ENCODE measurements around the gene TRIM45.
A peak's percentile ranks its signal among the peaks of the same experiment; 100 is the strongest.
"Not testable (repeated sequence)": the region's sequence is repeated elsewhere in the genome, so short reads cannot be mapped to it uniquely, and the experiment has no call there.

The TRIM45 gene, protein sequence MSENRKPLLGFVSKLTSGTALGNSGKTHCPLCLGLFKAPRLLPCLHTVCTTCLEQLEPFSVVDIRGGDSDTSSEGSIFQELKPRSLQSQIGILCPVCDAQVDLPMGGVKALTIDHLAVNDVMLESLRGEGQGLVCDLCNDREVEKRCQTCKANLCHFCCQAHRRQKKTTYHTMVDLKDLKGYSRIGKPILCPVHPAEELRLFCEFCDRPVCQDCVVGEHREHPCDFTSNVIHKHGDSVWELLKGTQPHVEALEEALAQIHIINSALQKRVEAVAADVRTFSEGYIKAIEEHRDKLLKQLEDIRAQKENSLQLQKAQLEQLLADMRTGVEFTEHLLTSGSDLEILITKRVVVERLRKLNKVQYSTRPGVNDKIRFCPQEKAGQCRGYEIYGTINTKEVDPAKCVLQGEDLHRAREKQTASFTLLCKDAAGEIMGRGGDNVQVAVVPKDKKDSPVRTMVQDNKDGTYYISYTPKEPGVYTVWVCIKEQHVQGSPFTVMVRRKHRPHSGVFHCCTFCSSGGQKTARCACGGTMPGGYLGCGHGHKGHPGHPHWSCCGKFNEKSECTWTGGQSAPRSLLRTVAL

DNA sequence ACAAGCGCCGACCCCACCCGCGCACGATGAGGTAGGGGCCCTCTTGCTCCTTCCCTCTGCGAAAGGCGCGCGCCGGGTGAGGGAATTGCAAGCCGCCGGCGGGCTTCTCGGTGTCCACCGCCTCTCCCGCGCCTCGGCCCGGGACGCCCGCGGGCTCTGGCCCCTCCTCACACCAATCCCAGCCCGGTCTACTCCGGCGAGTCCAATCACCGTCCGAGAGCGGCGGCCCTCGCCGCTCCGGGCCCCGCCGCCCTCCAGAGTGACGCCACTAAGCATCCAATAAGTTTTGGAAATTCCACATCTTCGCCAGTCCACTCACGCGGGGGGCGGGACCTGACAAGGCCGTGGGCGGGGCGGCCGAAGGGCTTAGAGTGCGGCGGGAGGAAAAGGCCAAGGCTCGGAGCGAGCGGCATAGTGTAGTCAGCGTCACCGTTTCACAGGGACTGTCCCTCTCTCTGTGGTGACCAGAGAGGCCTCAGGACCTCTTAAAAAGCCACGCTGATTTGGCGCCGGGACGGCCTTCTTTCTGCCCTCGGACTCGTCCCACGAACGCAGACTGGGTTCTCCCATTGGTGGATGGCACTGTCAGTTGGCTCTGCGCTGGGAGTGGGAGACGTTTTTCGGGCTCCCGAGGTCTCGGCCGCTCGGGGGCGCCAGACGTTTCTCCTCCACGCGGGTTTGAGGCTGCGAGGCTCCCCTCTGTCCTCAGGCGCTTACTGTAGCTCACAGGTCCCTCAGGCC, at the start of gene TRIM45:
Gene TRIM45, minus strand, starts transcription at position 161 of the 741 bp plus-strand sequence. CDS start 548 bp downstream, outside the sequence.
- H3K4me3 Mint-ChIP-seq: peak within 1 kb of the TSS; percentile 77
- H3K27me3 Mint-ChIP-seq: peaks cover 16% of the 10 kb centered on the region
- no peaks in the 10 kb centered on the region for H3K9me3 Mint-ChIP-seq
- H3K36me3 Mint-ChIP-seq (ENCODE audit: low read depth): no peaks in the 10 kb centered on the region
- peaks cover 13% of the 10 kb centered on the region for H3K4me1 Mint-ChIP-seq (ENCODE audit: low read depth)
- H3K27ac Mint-ChIP-seq: peak within 1 kb of the TSS; percentile 42
- DNase-seq: peak; percentile 87

DNA sequence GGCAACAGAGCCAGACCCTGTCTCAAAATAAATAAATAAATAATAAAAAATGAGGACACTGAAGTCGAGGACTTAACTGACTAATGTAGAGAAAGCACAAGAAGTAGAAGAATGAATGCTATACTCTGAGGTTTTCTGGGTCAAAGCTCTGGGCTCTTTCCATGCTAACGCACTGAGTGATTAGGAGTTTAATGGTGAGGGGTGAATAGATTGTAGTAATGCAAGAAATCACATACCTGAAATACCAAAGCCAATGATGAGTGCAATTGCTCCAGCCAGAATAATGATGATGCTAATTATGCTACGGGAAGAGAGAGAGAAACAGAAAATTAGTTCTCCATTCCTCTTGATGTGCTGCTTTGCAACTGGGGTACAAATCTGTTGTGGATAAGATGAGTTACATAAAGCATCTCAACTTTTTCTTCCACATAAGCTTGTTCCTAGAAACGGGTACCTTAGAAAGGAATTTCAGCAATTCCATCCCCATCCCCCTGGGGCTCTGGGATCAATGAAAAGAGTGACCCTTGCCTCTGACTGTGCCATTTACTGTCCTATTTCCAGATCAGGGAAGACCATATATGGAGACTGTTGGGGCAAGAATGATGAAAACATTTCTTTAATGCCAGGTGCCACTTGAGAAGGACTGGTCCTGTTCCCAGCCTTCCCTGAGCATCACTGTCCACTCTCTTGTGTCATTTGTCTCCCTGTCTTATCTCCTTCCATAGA, 48.5 kb upstream of the TRIM45 start:
- Mint-ChIP-seq H3K27me3 (peaks cover 3% of the 10 kb centered on the region), H3K4me1 (ENCODE audit: low read depth) (no peaks in the 10 kb centered on the region), H3K9me3 (no peaks in the 10 kb centered on the region), H3K27ac (no peak overlapping the region), H3K36me3 (ENCODE audit: low read depth) (no peaks in the 10 kb centered on the region), H3K4me3 (no peak overlapping the region)
- DNase-seq: no peak

DNA sequence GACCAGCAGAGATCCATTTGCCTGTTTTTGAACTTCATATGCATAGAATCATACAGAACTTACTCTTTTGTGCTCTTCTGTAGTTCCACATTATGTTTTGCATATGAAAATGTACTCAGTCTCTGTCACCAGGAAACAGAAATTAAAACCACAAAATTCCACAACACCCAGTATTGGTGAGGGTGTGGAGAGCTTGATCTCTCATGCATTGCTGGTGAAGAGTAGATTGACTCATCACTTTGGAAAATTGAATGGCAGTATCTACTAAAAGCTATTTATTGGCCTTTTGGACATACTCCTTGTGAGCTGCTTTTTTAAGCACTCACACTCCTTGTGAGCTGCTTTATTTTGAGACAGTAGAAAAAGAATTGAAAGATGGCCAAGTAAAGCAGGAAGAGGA, 45.9 kb upstream of the TRIM45 start:
- DNase-seq: no peak
- Mint-ChIP-seq H3K36me3 (ENCODE audit: low read depth) (no peaks in the 10 kb centered on the region), H3K9me3 (no peaks in the 10 kb centered on the region), H3K27ac (no peak overlapping the region), H3K27me3 (peaks cover 8% of the 10 kb centered on the region), H3K4me1 (ENCODE audit: low read depth) (no peaks in the 10 kb centered on the region), H3K4me3 (no peak overlapping the region)

DNA sequence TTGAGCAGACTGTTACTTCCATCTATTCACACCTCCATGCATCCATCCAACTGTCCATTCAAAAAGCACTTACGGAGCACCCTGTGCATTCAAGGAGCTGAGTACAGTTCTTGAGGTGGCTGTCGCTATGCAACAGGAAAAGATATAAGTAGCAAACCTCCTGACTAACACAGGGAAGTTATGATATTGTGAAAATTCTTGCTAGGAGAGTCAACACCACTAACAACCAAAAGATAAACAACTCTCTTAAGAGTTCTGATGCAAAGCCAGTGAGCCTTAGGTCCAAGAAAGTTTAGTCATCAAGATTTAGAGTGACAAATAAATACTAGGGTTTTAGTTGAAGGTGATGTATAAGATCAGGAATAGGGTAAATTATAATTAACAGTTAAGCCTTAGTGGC, 44.5 kb upstream of the TRIM45 start:
- H3K36me3 Mint-ChIP-seq (ENCODE audit: low read depth): no peaks in the 10 kb centered on the region
- no peaks in the 10 kb centered on the region for H3K9me3 Mint-ChIP-seq
- H3K4me3 Mint-ChIP-seq: no peak overlapping the region
- DNase-seq: no peak
- H3K4me1 Mint-ChIP-seq (ENCODE audit: low read depth): no peaks in the 10 kb centered on the region
- H3K27me3 Mint-ChIP-seq: peaks cover 15% of the 10 kb centered on the region
- no peak overlapping the region for H3K27ac Mint-ChIP-seq

DNA sequence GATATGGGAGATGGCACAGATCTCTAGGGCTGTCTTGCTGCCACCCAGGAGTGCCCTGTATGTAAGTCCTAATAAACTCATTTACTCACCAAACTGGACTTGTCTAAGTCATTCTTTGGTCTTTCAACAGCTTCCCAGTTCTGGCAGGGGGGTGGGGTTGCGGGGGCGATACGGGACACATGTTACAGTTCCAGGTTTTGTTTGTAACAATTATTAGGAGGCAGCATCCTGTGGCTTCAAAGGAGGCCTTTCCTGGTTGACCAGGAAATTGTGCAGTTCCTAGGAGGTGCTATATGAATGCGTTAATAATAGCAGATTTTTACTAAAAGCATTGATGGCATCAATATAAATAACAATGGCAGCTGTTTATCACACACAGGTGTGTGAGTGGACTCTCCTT, 42.7 kb upstream of the TRIM45 start:
- H3K36me3 Mint-ChIP-seq (ENCODE audit: low read depth): no peaks in the 10 kb centered on the region
- H3K27ac Mint-ChIP-seq: no peak overlapping the region
- H3K9me3 Mint-ChIP-seq: no peaks in the 10 kb centered on the region
- no peaks in the 10 kb centered on the region for H3K4me1 Mint-ChIP-seq (ENCODE audit: low read depth)
- H3K4me3 Mint-ChIP-seq: no peak overlapping the region
- H3K27me3 Mint-ChIP-seq: peaks cover 19% of the 10 kb centered on the region
- DNase-seq: no peak

DNA sequence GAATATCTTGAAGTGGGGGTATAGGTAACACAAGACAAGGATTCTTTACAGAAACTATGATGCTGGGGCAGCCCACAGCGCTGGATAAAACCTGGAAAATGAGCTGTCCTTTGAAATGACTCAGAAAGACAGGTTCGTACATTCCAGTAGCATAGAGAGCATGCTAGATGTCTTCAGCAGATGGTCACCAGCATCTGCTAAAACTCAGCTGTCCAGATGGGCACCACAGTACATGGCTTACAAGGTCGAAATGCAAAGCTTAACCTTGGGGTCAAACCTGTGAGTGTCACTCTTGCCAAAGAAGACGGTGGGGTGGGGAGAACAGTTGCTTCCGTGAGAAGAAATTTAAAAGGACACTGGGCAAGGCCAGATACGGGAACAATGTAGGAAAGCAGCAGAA, 41.3 kb upstream of the TRIM45 start:
- DNase-seq: no peak
- H3K4me1 Mint-ChIP-seq (ENCODE audit: low read depth): no peaks in the 10 kb centered on the region

GRCh38 chr1:117161887-117162286, 40.3 kb upstream of the TRIM45 start:
- no peak for DNase-seq
- no peaks in the 10 kb centered on the region for H3K4me1 Mint-ChIP-seq (ENCODE audit: low read depth)
- H3K27ac Mint-ChIP-seq: no peak overlapping the region
- no peaks in the 10 kb centered on the region for H3K9me3 Mint-ChIP-seq
- H3K4me3 Mint-ChIP-seq: no peak overlapping the region
- no peaks in the 10 kb centered on the region for H3K36me3 Mint-ChIP-seq (ENCODE audit: low read depth)
- H3K27me3 Mint-ChIP-seq: peaks cover 19% of the 10 kb centered on the region

More for the DNA sequence above, 41.3 kb upstream of the TRIM45 start:
- peaks cover 22% of the 10 kb centered on the region for H3K27me3 Mint-ChIP-seq
- no peaks in the 10 kb centered on the region for H3K9me3 Mint-ChIP-seq
- H3K36me3 Mint-ChIP-seq (ENCODE audit: low read depth): no peaks in the 10 kb centered on the region
- H3K4me3 Mint-ChIP-seq: no peak overlapping the region
- H3K27ac Mint-ChIP-seq: no peak overlapping the region

DNA sequence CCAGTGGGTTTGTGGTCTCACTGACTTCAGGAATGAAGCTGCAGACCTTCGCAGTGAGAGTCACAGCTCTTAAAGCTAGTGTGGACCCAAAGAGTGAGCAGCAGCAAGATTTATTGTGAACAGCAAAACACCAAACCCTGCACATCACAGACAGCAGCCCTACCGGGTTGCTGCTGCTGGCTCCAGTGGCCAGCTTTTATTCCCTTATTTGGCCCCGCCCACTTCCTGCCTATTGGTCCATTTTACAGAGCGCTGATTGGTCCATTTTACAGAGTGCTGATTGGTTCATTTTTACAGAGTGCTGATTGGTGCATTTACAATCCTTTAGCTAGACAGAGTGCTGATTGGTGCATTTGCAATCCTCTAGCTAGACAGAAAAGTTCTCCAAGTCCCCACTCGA, 29.8 kb upstream of the TRIM45 start:
- not testable (repeated sequence) for H3K36me3 Mint-ChIP-seq (ENCODE audit: low read depth); H3K4me3 Mint-ChIP-seq; H3K27me3 Mint-ChIP-seq; H3K9me3 Mint-ChIP-seq; DNase-seq; H3K27ac Mint-ChIP-seq; H3K4me1 Mint-ChIP-seq (ENCODE audit: low read depth)

- no peak for DNase-seq
- Mint-ChIP-seq H3K27ac (no peak overlapping the region), H3K36me3 (ENCODE audit: low read depth) (no peaks in the 10 kb centered on the region), H3K4me1 (ENCODE audit: low read depth) (no peaks in the 10 kb centered on the region), H3K9me3 (no peaks in the 10 kb centered on the region), H3K4me3 (no peak overlapping the region), H3K27me3 (peaks cover 8% of the 10 kb centered on the region)
These were observed 28.8 kb upstream of the TRIM45 start for GRCh38 chr1:117150316-117150715.

GRCh38 chr1:117147856-117148588, 26.5 kb upstream of the TRIM45 start:
- no peak overlapping the region for H3K27ac Mint-ChIP-seq
- H3K27me3 Mint-ChIP-seq: peaks cover 12% of the 10 kb centered on the region
- no peaks in the 10 kb centered on the region for H3K4me1 Mint-ChIP-seq (ENCODE audit: low read depth)
- DNase-seq: no peak
- no peak overlapping the region for H3K4me3 Mint-ChIP-seq
- no peaks in the 10 kb centered on the region for H3K36me3 Mint-ChIP-seq (ENCODE audit: low read depth)
- H3K9me3 Mint-ChIP-seq: no peaks in the 10 kb centered on the region

DNA sequence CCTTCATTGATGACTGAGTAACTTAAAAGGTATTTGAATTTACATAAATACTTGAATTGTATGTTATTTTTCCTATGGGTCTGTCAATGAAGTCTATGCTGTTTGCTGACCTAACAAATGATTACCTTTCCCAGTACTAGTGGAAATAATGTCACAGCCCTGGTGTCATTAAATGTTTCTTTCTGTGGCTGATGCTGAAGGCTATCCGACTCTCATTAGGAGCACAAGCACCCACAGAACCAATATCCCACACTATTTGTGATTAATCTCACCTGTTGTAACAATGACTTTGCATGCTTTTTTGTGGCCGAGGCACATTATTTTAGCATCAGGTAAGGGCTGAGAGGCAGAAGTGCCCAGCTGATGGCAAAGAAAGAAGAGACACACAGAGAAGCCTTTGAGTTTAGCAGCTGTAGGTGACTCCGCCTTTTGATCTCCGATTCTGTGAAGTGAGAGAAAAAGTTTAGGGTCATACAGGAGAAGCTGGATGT, 25.8 kb upstream of the TRIM45 start:
- Mint-ChIP-seq H3K27ac (no peak overlapping the region), H3K27me3 (peaks cover 12% of the 10 kb centered on the region), H3K4me1 (ENCODE audit: low read depth) (no peaks in the 10 kb centered on the region), H3K4me3 (no peak overlapping the region), H3K36me3 (ENCODE audit: low read depth) (no peaks in the 10 kb centered on the region), H3K9me3 (no peaks in the 10 kb centered on the region)
- no peak for DNase-seq

- H3K27ac Mint-ChIP-seq: no peak overlapping the region
- no peaks in the 10 kb centered on the region for H3K4me1 Mint-ChIP-seq (ENCODE audit: low read depth)
- no peak for DNase-seq
- H3K27me3 Mint-ChIP-seq: peaks cover 12% of the 10 kb centered on the region
- H3K36me3 Mint-ChIP-seq (ENCODE audit: low read depth): no peaks in the 10 kb centered on the region
- no peaks in the 10 kb centered on the region for H3K9me3 Mint-ChIP-seq
- no peak overlapping the region for H3K4me3 Mint-ChIP-seq
These were observed 25.2 kb upstream of the TRIM45 start for GRCh38 chr1:117146575-117147340.

DNA sequence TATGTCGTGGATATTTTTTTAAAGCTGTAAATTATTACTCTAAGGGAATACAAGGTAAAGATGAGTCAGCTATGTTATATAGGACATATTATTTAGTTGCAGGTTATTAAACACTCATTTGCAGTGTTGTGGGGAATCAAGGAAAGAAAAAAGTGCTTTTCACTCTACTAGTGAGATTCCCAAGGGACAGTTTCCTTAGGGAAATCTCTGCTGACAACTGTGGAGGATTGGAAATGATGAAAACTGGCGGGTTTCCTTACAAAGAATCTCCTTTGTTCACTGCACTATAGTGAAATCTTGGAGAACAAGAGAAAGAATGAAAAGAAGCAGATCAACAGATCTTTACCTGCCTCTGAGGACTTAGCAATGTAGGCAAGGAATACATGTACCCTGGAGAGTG, 24.5 kb upstream of the TRIM45 start:
- Mint-ChIP-seq H3K27ac (no peak overlapping the region), H3K4me1 (ENCODE audit: low read depth) (no peaks in the 10 kb centered on the region), H3K4me3 (no peak overlapping the region), H3K36me3 (ENCODE audit: low read depth) (no peaks in the 10 kb centered on the region), H3K27me3 (peaks cover 12% of the 10 kb centered on the region), H3K9me3 (no peaks in the 10 kb centered on the region)
- no peak for DNase-seq
